Effector memory CD4-positive, alpha-beta T cell (primary cell): Measurements from ENCODE around the gene CTPS2.
"Not testable (repeated sequence)": the region's sequence is repeated elsewhere in the genome, so short reads cannot be mapped to it uniquely, and the experiment has no call there.

ENCODE experiments used
- DNase-seq, 3 donors: peaks; one replicate each; pipeline ENCODE4 v3.0.0-alpha.2; 2020
- H3K27ac ChIP-seq: 2 replicates; pipeline ENCODE4 v1.7.0; 2013; ENCODE audit warnings: mild to moderate bottlenecking, low read length, moderate library complexity; ENCODE audit not compliant: insufficient read depth, poor library complexity, severe bottlenecking
- H3K27me3 ChIP-seq: replicated peaks from 2 replicates; pipeline ENCODE4 v1.7.0; 2013; ENCODE audit warnings: mild to moderate bottlenecking, low read length; ENCODE audit not compliant: insufficient read depth, control insufficient read depth, poor library complexity, severe bottlenecking
- H3K36me3 ChIP-seq: 2 replicates; pipeline ENCODE4 v1.7.0; 2013; ENCODE audit warnings: mild to moderate bottlenecking, low read length, moderate library complexity; ENCODE audit not compliant: control insufficient read depth, insufficient read depth
- H3K4me1 ChIP-seq: 2 replicates; pipeline ENCODE4 v1.7.0; 2013; ENCODE audit warnings: low read length, mild to moderate bottlenecking; ENCODE audit not compliant: control insufficient read depth, insufficient read depth, poor library complexity, severe bottlenecking
- H3K4me3 ChIP-seq: 2 replicates; pipeline ENCODE4 v1.7.0; 2013; ENCODE audit warnings: low read length, low read depth, mild to moderate bottlenecking; ENCODE audit not compliant: insufficient read depth, poor library complexity, severe bottlenecking
- H3K9me3 ChIP-seq: 2 replicates; pipeline ENCODE4 v1.7.0; 2013; ENCODE audit warnings: mild to moderate bottlenecking, low read length, moderate library complexity; ENCODE audit not compliant: control insufficient read depth

Gene CTPS2

GRCh38 chrX:16715638-16716037 lies 3.2 kb upstream of the CTPS2 start:
- H3K9me3 ChIP-seq, H3K4me1 ChIP-seq, H3K27ac ChIP-seq, H3K27me3 ChIP-seq, H3K4me3 ChIP-seq, DNase-seq, H3K36me3 ChIP-seq: not testable (repeated sequence)

DNA sequence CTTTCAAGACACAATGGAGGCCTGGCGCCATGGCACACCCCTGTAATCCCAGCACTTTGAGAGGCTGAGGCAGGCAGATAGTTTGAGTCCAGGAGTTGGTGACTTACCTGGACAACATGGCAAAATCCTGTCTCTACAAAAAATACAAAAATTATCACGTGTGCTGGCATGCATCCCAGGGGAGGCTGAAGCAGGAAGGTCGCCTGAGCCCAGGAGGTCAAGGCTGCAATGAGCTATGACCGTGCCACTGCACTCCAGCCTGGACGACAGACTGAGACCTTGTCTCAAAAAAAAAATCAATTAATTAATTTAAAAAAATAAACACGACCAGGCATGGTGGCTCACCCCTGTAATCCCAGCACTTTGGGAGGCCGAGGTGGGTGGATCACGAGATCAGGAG lies 2.0 kb upstream of the CTPS2 start:
- no peaks in the 10 kb centered on the region for H3K27me3 ChIP-seq
- H3K27ac ChIP-seq = no peak overlapping the region
- no peaks in the 10 kb centered on the region for H3K9me3 ChIP-seq
- DNase-seq = no peak
- peaks cover 7% of the 10 kb centered on the region for H3K4me1 ChIP-seq
- no peak overlapping the region for H3K4me3 ChIP-seq
- H3K36me3 ChIP-seq = no peaks in the 10 kb centered on the region

DNA sequence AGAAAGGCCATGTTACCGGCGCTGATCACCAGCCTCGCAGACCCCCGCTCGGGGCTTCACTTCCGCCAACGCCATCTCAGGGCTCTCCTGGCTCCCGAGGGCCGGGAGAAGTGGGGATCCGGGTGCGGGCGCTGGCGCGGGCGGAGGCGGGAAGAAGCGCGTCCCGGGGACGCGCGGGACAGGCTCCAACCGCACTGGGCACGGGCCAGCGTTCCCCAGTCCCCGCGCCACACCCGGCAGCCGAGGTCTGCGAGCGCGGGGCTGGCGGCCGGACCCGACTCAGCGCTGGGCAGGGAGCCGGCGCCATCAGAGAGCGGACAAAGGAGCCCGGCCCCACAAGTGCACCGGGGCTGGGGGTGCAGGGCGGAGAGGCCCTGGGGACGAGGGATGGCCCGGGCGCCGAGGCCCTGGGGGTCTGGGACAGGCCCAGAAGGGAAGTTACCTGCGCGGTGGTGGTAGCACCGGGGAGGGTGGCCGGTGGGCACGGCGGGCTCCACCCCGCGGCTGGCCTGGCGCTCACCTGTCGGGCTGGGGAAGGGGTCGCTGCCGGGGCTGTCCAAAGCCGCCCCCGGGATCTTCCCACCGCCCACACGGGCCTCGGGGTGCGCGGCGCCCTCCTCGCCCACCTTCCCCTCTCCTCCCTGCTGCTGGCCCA lies 449 bp downstream of the CTPS2 start:
- DNase-seq = no peak
- Histone ChIP-seq H3K27me3 (no peaks in the 10 kb centered on the region), H3K9me3 (no peaks in the 10 kb centered on the region), H3K27ac (peak overlapping the region; percentile 48), H3K4me1 (peaks cover 7% of the 10 kb centered on the region), H3K4me3 (peak overlapping the region; percentile 67), H3K36me3 (no peaks in the 10 kb centered on the region)

- peak overlapping the region; percentile 48 for H3K27ac ChIP-seq
- DNase-seq = no peak
Measured at GRCh38 chrX:16711219-16711811, 1.2 kb downstream of the CTPS2 start.

DNA sequence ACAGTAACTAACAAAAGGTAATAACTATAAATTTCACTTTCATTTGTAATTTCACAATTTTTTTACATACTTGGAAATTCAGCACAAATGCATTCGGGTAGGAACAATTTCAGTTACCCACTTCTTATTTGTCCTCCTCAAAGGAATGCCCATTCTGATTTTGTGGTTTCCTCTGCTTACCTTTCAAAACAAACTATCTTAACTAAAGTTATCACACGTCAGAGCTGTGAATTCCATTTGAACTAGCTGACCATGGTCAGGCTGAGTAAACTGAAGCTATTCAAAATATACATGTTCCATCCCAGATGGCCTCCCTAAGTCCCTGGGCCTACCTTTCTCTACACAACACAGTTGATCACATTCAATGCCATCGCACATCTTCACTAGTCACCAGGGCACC lies 4.5 kb downstream of the CTPS2 start:
- H3K4me3 ChIP-seq = no peak overlapping the region
- no peaks in the 10 kb centered on the region for H3K9me3 ChIP-seq
- H3K27me3 ChIP-seq = no peaks in the 10 kb centered on the region
- no peak for DNase-seq
- H3K4me1 ChIP-seq = peaks cover 7% of the 10 kb centered on the region
- H3K36me3 ChIP-seq = no peaks in the 10 kb centered on the region
- no peak overlapping the region for H3K27ac ChIP-seq

More at GRCh38 chrX:16711219-16711811, 1.2 kb downstream of the CTPS2 start:
- Histone ChIP-seq H3K4me3 (peak overlapping the region; percentile 67), H3K36me3 (no peaks in the 10 kb centered on the region), H3K27me3 (no peaks in the 10 kb centered on the region), H3K9me3 (no peaks in the 10 kb centered on the region), H3K4me1 (peaks cover 7% of the 10 kb centered on the region)

GRCh38 chrX:16705370-16705769 lies 7.1 kb downstream of the CTPS2 start:
- Histone ChIP-seq H3K36me3 (no peaks in the 10 kb centered on the region), H3K4me3 (no peak overlapping the region), H3K9me3 (no peaks in the 10 kb centered on the region), H3K4me1 (no peaks in the 10 kb centered on the region), H3K27ac (no peak overlapping the region), H3K27me3 (no peaks in the 10 kb centered on the region)
- DNase-seq = no peak

DNA sequence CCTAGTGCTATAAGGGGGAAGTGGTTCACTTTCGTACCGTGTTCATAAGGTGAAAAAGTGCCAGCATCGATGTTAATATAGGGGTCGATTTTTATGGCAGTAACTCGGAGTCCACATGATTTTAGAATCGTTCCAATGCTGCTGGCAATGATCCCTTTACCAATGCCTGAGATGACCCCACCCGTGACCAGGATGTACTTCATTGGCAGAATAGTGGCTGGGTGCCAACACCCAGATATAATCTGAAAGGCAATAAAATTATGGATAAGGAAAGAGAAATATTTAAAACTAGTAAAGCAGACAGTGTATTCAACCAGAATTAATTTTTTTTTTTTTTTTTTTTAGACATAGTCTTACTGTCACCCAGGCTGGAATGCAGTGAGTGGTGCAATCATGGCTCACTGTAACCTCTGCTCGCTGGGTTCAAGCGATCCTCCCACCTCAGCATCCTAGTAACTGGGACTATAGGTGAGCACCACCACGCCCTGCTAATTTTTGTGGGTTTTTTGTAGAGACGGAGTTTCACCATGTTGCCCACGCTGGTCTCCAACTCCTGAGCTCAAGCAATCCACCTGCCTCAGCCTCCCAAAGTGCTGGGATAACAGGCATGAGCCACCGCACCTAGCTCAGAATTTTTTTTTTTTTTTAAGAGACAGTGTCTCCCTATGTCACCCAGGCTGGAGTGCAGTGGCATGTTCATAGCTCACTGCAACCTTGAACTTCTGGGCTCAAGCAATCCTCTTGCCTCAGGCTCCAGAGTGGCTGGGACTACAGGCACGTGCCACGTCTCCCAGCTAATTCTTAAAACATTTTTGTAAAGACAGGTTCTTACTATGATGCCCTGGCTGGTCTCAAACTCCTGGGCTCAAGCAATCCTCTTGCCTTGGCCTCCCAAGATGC lies 9.5 kb downstream of the CTPS2 start:
- DNase-seq = no peak
- Histone ChIP-seq H3K27me3 (no peaks in the 10 kb centered on the region), H3K27ac (no peak overlapping the region), H3K4me3 (no peak overlapping the region), H3K4me1 (no peaks in the 10 kb centered on the region), H3K36me3 (no peaks in the 10 kb centered on the region), H3K9me3 (no peaks in the 10 kb centered on the region)

GRCh38 chrX:16700734-16701133 lies 11.7 kb downstream of the CTPS2 start:
- no peaks in the 10 kb centered on the region for H3K4me1 ChIP-seq
- no peaks in the 10 kb centered on the region for H3K27me3 ChIP-seq
- H3K4me3 ChIP-seq = no peak overlapping the region
- H3K36me3 ChIP-seq = no peaks in the 10 kb centered on the region
- DNase-seq = no peak
- H3K9me3 ChIP-seq = no peaks in the 10 kb centered on the region
- H3K27ac ChIP-seq = no peak overlapping the region

GRCh38 chrX:16699389-16699788 lies 13.1 kb downstream of the CTPS2 start:
- Histone ChIP-seq H3K9me3 (no peaks in the 10 kb centered on the region), H3K27ac (no peak overlapping the region), H3K4me1 (no peaks in the 10 kb centered on the region), H3K27me3 (no peaks in the 10 kb centered on the region), H3K36me3 (no peaks in the 10 kb centered on the region), H3K4me3 (no peak overlapping the region)
- no peak for DNase-seq

- Histone ChIP-seq H3K27me3 (no peaks in the 10 kb centered on the region), H3K9me3 (no peaks in the 10 kb centered on the region), H3K4me3 (no peak overlapping the region), H3K27ac (no peak overlapping the region), H3K4me1 (no peaks in the 10 kb centered on the region), H3K36me3 (no peaks in the 10 kb centered on the region)
- DNase-seq = no peak
Measured at GRCh38 chrX:16696956-16697355, 15.5 kb downstream of the CTPS2 start.
